Upper lobe of left lung (tissue), 6 donors: ENCODE measurements around the gene TMEM164. TPM values are rescaled to one million over a fixed set of nuclear protein-coding genes. Genes with fewer than 3 reads are reported as not detected.
A peak's percentile ranks its signal among the peaks of the same experiment; 100 is the strongest.

Source experiments
- ATAC-seq, 2 donors: fragments of 200-7000 bp; cut with Tn5 transposase; one replicate each; pipeline ENCODE4 v1.9.1; 2022; ENCODE audit warnings: mild to moderate bottlenecking in 2 of 2, moderate library complexity in 2 of 2; ENCODE audit not compliant: low FRiP score in 2 of 2
- DNase-seq, 2 donors: peaks; one replicate each; pipeline ENCODE4 v3.0.0-alpha.2; 2019 to 2020
- H3K27ac ChIP-seq, 4 donors: fragments of 200-600 bp; sonication (generic); one replicate each; pipeline ENCODE4 v1.5.1; 2016 to 2019
- H3K27me3 ChIP-seq, 4 donors: fragments of 200-600 bp; sonication (generic); one replicate each; pipeline ENCODE4 v1.5.1; 2017 to 2019
- H3K36me3 ChIP-seq, 4 donors: fragments of 200-600 bp; sonication (generic); one replicate each; pipeline ENCODE4 v1.5.1; 2016 to 2019
- H3K4me1 ChIP-seq, 4 donors: fragments of 200-600 bp; sonication (generic); one replicate each; pipeline ENCODE4 v1.5.1; 2018 to 2019
- H3K4me3 ChIP-seq, 4 donors: fragments of 200-600 bp; sonication (generic); one replicate each; pipeline ENCODE4 v1.5.1; 2017 to 2019; ENCODE audit warnings: mild to moderate bottlenecking in 2 of 4, moderate library complexity in 1 of 4
- H3K9me3 ChIP-seq, 4 donors: fragments of 200-600 bp; sonication (generic); one replicate each; pipeline ENCODE4 v1.5.1; 2018 to 2019
- EP300 ChIP-seq, 4 donors: sonication (generic); formaldehyde crosslinking; IDR thresholded peaks; one replicate each; pipeline ENCODE4 v1.5.1; 2017; ENCODE audit warnings: antibody characterized with exemption in 4 of 4, control low read depth in 2 of 4
- POLR2A ChIP-seq, 4 donors: fragments of 450-650 bp; IDR thresholded peaks; one replicate each; pipeline ENCODE4 v1.5.1; 2016 to 2017; ENCODE audit warnings: antibody characterized with exemption in 4 of 4, mild to moderate bottlenecking in 2 of 4
- POLR2AphosphoS5 ChIP-seq, 2 donors: sonication (generic); formaldehyde crosslinking; IDR thresholded peaks; one replicate each; pipeline ENCODE4 v1.5.1; 2017; ENCODE audit warnings: antibody characterized with exemption in 2 of 2
- WGBS, 2 donors: methylation state at CpG; one replicate each; pipeline ENCODE4 v1.1.5; 2017 to 2018; 5-methylcytosine and 5-hydroxymethylcytosine counted together
- total RNA-seq, 6 donors: library from RNA; depleted of rRNA in 4 of 6; stranded (reverse); fragments of >200 nt in 4 of 6; gene quantifications; one replicate each; pipeline versions ENCODE4 v1.1.0 to v1.2.1, GENCODE V29; 2016 to 2021
- TF ChIP-seq, protein P1 (sequence below), 6 experiments: fragments of 450-650 bp in 4 of 6; fragments of 200-600 bp in 2 of 6; sonication (generic) in 2 of 6; IDR thresholded peaks; one replicate each; pipeline ENCODE4 v1.5.1; 2016 to 2019; ENCODE audit warnings: antibody characterized with exemption in 6 of 6
- donor health status: DM: no; HTN: no; CAD: no; lungs with moderate emphysema.
- donor health status: DM: no; HTN: yes; CAD: no; lungs with severe emphysema.

The TMEM164 gene
- total RNA-seq, 6 donors from 2014 or later, result 41.8 to 115 (median 61.8) TPM

DNA sequence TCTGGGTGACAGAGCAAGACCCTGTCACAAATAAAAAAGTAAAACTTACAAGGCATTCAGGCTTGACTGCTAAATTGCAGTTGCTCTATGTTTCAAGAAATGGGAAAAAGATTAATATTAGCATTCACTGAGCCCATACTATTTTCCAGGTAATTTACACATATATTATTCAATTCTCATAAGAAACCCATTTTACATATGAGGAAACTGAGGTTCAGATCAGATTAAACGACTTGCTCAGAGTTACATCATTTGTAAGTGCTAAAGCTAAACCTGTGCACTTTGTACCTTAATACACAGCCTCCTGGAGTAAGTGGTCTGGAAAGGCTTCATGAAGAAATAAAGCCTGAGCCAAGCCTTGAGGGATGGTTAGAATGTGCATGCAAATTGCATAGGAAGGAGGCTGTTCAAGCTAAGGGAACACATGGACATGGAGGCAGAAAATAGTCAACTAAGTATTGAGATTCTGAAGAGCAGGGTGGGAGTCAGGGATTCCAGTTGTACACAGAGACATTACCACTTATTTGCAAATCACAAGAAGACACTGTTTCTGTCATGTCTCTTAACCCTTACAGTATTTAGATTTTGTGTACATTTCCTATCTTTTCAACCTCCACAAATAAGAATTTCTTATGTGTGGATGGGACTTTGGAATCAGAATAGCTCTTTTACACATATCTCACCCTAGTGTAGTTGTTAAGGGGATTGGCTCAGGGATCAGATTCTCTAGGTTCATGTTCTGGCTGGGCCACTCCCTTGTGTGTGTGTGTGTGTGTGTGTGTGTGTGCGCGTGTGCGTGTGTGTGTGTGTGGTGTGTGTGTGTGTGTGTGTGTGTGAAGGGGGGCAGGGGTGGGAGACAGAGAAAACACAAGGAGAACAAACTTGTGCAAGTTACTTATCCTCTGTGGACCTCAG lies 113.4 kb downstream of the TMEM164 start:
- H3K4me3 ChIP-seq, result no peak overlapping the region
- ATAC-seq (no peak), DNase-seq (no peak)
- no peaks in the 10 kb centered on the region for H3K36me3 ChIP-seq
- no peak for TF ChIP-seq POLR2A (IDR thresholded peaks at IDR 0.05)
- TF ChIP-seq POLR2AphosphoS5 (IDR thresholded peaks at IDR 0.05), result no peak
- no peak for TF ChIP-seq EP300 (IDR thresholded peaks at IDR 0.05)
- TF ChIP-seq, protein P1, sequence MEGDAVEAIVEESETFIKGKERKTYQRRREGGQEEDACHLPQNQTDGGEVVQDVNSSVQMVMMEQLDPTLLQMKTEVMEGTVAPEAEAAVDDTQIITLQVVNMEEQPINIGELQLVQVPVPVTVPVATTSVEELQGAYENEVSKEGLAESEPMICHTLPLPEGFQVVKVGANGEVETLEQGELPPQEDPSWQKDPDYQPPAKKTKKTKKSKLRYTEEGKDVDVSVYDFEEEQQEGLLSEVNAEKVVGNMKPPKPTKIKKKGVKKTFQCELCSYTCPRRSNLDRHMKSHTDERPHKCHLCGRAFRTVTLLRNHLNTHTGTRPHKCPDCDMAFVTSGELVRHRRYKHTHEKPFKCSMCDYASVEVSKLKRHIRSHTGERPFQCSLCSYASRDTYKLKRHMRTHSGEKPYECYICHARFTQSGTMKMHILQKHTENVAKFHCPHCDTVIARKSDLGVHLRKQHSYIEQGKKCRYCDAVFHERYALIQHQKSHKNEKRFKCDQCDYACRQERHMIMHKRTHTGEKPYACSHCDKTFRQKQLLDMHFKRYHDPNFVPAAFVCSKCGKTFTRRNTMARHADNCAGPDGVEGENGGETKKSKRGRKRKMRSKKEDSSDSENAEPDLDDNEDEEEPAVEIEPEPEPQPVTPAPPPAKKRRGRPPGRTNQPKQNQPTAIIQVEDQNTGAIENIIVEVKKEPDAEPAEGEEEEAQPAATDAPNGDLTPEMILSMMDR (IDR thresholded peaks at IDR 0.05), result no peak
- 74 to 89% methylated on average over 4 of the region's 4 CpGs for WGBS, 2 donors
- no peaks in the 10 kb centered on the region for H3K4me1 ChIP-seq
- H3K9me3 ChIP-seq, result no peaks in the 10 kb centered on the region
- H3K27ac ChIP-seq, result no peak overlapping the region
- no peaks in the 10 kb centered on the region for H3K27me3 ChIP-seq

DNA sequence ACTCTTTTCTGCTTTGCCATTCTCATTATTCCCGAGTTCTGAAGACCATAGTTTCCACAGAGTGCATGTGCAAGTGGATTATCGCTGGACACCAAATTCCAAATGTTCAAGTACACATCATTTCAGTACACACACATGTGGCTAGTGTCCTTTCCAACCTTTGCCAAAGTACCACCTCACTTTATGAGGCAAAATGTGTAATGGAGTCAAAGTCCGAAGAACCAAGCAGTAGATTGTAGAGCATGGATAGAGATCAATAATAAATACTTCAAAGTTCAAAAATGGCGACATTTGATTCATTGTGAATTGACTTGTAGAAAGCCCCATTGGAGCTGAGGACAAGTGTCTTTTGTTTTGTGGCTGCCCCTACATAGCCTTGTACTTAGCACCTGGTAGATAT lies 115.6 kb downstream of the TMEM164 start:
- H3K27me3 ChIP-seq, result no peaks in the 10 kb centered on the region
- ATAC-seq (no peak), DNase-seq (no peak)
- no peak for TF ChIP-seq POLR2AphosphoS5 (IDR thresholded peaks at IDR 0.05)
- TF ChIP-seq, protein P1 (IDR thresholded peaks at IDR 0.05), result no peak
- TF ChIP-seq POLR2A (IDR thresholded peaks at IDR 0.05), result no peak
- TF ChIP-seq EP300 (IDR thresholded peaks at IDR 0.05), result no peak
- H3K4me3 ChIP-seq, result no peak overlapping the region
- WGBS, 2 donors, result 83 to 94% methylated on average over 4 of the region's 4 CpGs
- no peaks in the 10 kb centered on the region for H3K36me3 ChIP-seq
- no peaks in the 10 kb centered on the region for H3K9me3 ChIP-seq
- no peak overlapping the region for H3K27ac ChIP-seq
- no peaks in the 10 kb centered on the region for H3K4me1 ChIP-seq

DNA sequence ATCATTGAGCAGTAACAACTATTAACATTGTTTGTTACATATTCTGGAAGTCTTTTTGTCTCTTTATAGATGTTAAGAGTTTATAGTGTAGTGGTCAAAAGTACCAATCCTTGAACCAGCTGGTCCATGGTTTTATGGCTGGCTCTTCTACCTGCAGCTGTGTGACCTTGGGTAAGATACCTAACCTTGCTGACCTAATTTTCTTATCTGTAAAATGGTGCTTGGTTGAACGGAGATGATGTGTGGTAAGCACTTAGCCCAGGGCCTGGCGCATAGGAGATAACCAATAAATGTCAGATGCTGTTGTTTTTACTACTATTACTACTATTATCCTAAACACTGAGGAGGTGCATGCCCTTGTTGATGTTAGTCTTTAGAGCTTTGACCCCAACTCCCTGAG lies 116.6 kb downstream of the TMEM164 start:
- H3K27me3 ChIP-seq, result no peaks in the 10 kb centered on the region
- TF ChIP-seq POLR2A (IDR thresholded peaks at IDR 0.05) (no peak), EP300 (IDR thresholded peaks at IDR 0.05) (no peak), POLR2AphosphoS5 (IDR thresholded peaks at IDR 0.05) (no peak)
- TF ChIP-seq, protein P1 (IDR thresholded peaks at IDR 0.05), result no peak
- no peaks in the 10 kb centered on the region for H3K36me3 ChIP-seq
- H3K4me1 ChIP-seq, result no peaks in the 10 kb centered on the region
- ATAC-seq (no peak), DNase-seq (no peak)
- H3K9me3 ChIP-seq, result no peaks in the 10 kb centered on the region
- WGBS, 2 donors, result 89 to 100% methylated on average over 1 to 2 of the region's 2 CpGs
- no peak overlapping the region for H3K4me3 ChIP-seq
- no peak overlapping the region for H3K27ac ChIP-seq

DNA sequence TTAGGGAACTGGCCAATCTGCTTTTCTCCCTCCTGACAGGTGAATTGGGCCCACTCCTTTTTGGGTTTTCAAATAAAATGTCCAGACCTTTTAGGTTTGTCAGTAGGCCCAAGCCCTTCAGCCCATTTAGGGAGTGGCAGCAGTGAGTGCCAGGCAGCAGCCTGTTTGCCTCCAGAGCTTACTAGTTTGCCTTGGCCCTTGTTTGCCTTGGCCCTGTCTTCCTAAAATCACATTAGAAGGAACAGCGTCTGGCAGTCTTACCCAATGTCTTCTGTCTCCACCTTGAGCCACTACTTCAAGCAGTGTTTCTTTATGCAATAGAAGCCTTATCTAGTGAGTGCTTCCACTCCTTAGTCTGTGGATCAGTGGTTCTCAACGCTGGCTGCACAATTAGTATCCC lies 117.1 kb downstream of the TMEM164 start:
- Histone ChIP-seq H3K36me3 (no peaks in the 10 kb centered on the region), H3K27me3 (no peaks in the 10 kb centered on the region), H3K27ac (no peak overlapping the region), H3K9me3 (no peaks in the 10 kb centered on the region), H3K4me3 (no peak overlapping the region), H3K4me1 (no peaks in the 10 kb centered on the region)
- WGBS, 2 donors, result 43 to 53% methylated on average over 2 of the region's 2 CpGs
- ATAC-seq (peak in 1 of 2 donors; percentile 83), DNase-seq (peak in 1 of 2 donors; percentile 68)
- no peak for TF ChIP-seq EP300 (IDR thresholded peaks at IDR 0.05)
- TF ChIP-seq, protein P1 (IDR thresholded peaks at IDR 0.05), result no peak
- no peak for TF ChIP-seq POLR2A (IDR thresholded peaks at IDR 0.05)
- TF ChIP-seq POLR2AphosphoS5 (IDR thresholded peaks at IDR 0.05), result no peak
